Measurements from ENCODE around the gene RSRC2.
"Not testable (repeated sequence)": the region's sequence is repeated elsewhere in the genome, so short reads cannot be mapped to it uniquely, and the experiment has no call there.

RSRC2 gene

GRCh38 chr12:122518908-122519307 is 7.8 kb downstream of the RSRC2 start:
- H3K4me3 ChIP-seq (ENCODE audit: low read depth, low read length), result no peak overlapping the region

DNA sequence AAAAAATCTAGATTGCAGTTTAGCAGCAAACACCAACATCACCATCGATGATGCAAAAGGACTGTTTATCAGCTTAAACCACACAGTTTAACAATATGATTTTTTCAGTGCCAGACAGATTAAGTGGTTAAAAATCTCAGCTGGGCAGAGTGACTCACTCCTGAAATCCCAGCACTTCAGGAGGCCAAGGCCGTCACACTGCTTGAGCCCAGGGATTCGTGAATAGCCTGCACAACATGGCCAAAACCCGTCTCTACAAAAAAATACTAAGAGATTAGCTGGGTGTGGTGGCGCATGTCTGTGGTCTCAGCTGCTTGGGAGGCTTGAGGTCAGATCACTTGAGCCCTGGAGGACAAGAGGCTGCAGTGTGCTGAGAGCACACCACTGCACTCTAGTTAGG is 8.9 kb downstream of the RSRC2 start:
- no peak overlapping the region for H3K4me3 ChIP-seq (ENCODE audit: low read depth, low read length)

DNA sequence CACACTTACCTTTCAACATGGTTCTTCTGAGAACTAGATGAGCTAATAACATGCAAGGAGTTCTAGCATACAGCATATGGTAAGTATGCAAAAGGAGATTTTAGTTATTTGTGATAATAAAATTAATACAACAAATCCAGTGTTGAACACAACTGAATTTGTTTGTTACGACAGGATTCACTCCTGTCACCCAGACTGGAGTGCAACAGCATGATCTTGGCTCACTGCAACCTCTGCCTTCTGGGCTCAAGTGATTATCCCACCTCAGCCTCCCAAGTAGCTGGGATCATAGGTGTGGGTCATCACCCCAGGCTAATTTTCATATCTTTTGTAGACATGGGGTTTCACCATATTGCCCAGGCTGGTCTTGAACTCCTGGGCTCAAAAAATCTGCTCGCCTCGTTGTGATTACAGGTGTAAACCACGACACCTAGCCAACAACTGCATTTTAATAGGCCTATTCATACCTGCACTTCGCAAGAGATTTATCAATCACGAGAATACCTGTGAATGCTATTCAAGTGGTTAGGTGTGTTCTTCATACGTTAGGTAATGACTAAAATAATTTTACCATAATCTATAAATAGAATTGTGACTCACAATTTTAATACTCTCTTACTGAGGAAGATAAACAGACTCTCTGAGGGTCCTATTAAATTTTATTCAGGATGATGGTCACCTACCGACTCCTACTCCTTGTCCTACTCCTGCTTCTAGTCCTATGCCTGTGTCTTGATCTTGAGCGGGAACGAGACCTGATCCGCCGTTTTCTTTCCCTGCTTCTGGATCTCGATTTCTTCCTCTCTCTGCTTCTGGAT is 10.0 kb downstream of the RSRC2 start:
- no peak overlapping the region for H3K4me3 ChIP-seq (ENCODE audit: low read depth, low read length)

DNA sequence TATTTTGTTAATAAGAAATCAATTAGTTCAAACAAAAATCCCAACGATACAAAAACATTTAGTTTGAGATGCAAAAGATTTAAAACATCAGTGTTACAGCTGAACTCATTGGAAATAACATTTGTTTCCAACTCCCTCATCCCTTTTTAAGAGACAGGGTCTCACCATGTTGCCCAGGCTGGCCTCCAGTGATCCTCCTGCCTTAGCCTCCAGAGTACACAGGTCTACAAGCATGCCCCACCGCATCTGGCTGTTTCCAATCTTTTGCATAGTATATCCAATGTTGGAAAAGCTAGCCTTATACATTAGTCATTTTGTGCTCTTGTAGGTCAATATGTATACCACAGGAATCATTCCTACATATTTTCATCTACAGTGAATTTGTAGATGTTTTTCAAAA is 11.5 kb downstream of the RSRC2 start:
- no peak overlapping the region for H3K4me3 ChIP-seq (ENCODE audit: low read depth, low read length)

DNA sequence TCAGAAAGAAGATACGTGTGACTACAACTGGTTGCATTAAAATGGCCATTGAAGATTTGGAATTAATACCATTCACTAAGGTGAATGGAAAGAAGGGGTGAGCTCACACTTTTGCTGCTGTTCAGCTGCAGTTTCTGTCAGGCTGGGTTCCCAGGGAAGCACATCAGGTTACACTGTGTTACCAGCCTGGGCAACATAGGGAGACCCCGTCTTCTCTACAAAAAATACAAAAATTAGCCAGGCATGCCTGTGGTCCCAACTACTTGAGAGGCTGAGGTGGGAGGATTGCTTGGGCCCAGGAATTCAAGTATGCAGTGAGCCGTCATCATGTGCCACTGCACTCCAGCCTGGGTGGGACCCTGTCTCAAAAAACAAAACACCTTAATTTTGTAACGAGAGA is 13.1 kb downstream of the RSRC2 start:
- H3K4me3 ChIP-seq (ENCODE audit: low read depth, low read length), result no peak overlapping the region

- not testable (repeated sequence) for H3K4me3 ChIP-seq (ENCODE audit: low read depth, low read length)
These were observed 13.7 kb downstream of the RSRC2 start for GRCh38 chr12:122513028-122513427.

DNA sequence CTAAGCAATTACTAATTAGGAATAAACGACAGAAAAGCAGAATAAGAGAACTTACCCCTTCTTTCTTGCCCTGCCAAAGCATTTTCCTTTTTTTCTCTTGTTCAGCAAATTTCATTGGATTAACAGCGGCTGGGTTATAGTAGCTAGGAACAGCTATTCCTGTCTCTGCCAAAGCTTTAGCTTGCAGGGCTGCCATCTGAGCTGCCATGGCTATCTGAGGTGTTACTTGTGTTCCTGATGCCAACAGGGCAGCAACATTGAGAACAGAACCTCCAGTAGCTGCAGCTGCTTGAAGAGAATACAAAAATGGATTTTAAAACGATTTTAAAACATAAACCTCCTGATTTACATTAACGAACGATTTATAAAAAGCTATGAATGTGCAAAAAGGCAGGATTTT is 18.6 kb downstream of the RSRC2 start:
- H3K4me3 ChIP-seq (ENCODE audit: low read depth, low read length), result no peak overlapping the region

GRCh38 chr12:122506393-122506938 is 20.3 kb downstream of the RSRC2 start:
- no peak overlapping the region for H3K4me3 ChIP-seq (ENCODE audit: low read depth, low read length)

- no peak overlapping the region for H3K4me3 ChIP-seq (ENCODE audit: low read depth, low read length)
These were observed 21.2 kb downstream of the RSRC2 start for GRCh38 chr12:122505419-122506051.

DNA sequence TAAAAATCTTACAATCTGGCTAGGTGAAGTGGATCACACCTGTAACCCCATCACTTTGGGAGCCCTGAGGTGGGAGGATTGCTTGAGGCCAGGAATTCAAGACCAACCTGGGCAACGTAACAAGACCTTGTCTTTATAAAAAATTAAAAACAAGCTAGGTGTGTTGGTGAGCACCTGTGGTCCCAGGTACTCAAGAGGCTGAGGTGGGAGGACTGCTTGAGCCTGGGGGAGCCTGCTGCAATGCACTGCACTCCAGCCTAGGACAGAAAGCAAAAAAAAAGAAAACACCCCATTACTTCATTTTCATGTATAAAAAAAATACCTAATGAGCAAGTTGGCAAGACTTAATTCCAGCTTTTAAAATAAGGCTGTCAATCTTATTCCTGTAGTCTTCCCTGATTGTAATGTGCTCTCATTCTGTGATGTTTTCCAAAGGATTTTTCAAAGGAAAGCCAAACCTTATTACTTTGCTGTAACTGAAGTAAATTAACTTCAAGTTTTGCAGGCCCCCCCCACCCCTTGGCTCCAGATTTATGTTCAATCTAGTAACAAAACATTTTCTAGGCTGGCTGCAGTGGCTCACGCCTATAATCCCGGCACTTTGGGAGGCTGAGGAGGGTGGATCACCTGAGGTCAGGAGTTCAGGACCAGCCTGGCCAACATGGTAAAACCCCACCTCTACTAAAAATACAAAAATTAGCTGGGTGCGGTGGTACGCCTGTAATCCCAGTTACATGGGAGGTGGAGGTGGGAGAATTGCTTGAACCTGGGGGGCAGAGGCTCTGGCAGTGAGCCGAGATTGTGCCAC is 22.7 kb downstream of the RSRC2 start:
- no peak overlapping the region for H3K4me3 ChIP-seq (ENCODE audit: low read depth, low read length)

- no peak overlapping the region for H3K4me3 ChIP-seq (ENCODE audit: low read depth, low read length)
These were observed 23.5 kb downstream of the RSRC2 start for GRCh38 chr12:122503147-122503751.

- no peak overlapping the region for H3K4me3 ChIP-seq (ENCODE audit: low read depth, low read length)
These were observed 25.2 kb downstream of the RSRC2 start for GRCh38 chr12:122501489-122501989.

DNA sequence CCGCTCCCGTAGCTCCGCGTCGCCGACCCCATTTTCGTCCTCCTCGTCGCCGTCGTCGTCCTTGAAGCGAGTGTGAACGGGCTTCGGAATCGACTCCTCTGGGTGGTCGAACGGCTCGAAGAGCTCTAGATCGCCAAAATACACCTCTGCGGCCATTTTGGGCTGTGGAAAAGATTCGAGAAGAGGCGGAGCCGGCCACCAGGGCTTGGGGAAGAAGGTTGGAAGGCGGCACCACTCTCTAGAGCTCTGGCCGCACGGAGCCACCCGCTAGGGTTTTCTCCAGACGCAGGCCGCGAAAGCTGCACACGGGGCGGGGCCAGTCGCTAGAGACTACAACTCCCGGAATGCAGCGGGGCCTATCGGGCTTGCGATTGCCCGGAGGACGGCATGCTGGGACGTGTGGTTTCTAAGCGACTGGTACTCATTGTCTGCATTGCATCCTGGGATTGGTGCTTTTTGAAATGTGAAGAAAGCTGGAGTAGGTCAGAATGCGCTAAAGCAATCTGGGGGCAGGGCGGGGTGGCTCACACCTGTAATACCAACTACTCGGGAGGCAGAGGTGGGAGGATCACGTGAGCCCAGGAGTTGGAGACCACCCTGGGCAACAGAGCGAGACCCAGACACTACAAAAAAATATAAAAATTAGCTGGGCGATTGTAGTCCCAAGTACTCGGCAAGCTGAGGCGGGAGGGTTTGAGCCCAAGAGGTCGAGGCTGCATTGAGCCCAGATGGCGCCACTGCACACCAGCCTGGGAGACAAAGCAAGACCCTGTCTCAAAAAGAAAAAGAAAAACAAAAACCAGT is 25.8 kb downstream of the RSRC2 start, which contains the start of gene ZCCHC8:
TSS of gene ZCCHC8 (minus strand) at position 248 of the 804 bp plus-strand sequence. CDS start at position 156, 92 bp downstream.
- H3K4me3 ChIP-seq (ENCODE audit: low read depth, low read length), result peak within 1 kb of the TSS; percentile 100

DNA sequence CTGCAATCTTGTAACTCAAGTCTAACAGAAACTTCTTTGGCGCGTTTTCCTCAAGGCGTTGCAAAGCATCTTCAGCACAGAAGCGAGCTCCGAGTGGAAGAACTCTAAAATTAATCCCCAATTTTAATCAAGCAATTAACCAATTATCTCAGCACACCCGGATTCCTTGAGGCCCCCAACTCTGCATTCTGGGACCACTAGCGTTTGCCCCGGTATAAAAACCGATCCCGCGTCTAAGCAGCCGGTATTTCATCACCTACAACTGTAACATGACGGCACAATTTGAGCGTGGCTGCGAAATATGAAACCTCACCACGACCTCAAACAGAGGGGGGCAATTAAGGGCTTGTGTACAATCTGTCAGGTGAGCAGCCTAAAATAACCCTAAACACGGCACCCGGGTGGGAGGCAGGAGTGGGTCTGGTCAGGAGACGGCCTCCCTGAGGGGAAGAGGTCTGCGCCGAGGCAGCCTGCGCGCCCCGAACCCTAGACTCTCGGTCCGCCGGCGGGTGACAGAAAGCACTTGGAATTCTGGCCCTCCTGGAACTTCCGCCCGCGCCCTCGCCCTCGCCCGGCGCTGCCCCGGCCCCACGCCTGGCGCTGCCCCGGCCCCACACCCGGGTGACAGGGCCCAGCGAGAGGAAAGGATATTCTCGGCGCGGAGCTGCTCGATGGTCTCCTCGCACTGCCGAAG is 26.6 kb downstream of the RSRC2 start:
- H3K4me3 ChIP-seq (ENCODE audit: low read depth, low read length), result peak overlapping the region; percentile 100

DNA sequence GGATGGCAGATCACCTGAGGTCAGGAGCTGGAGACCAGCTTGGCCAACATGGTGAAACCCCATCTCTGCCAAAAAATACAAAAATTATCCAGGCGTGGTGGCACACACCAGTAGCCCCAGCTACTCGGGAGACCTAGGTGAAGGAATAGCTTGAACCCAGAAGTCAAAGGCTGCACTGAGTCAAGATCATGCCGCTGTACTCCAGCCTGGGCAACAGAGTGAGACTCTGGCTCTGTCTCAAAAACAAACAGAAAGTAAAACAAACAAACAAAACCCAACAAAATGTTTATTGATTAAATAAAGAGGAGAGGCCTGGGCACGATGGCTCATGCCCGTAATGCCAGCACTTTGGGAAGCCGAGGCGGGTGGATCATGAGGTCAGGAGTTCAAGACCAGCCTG is 31.5 kb downstream of the RSRC2 start:
- no peak overlapping the region for H3K4me3 ChIP-seq (ENCODE audit: low read depth, low read length)

- not testable (repeated sequence) for H3K4me3 ChIP-seq (ENCODE audit: low read depth, low read length)
These were observed 33.5 kb downstream of the RSRC2 start for GRCh38 chr12:122493222-122493621.

DNA sequence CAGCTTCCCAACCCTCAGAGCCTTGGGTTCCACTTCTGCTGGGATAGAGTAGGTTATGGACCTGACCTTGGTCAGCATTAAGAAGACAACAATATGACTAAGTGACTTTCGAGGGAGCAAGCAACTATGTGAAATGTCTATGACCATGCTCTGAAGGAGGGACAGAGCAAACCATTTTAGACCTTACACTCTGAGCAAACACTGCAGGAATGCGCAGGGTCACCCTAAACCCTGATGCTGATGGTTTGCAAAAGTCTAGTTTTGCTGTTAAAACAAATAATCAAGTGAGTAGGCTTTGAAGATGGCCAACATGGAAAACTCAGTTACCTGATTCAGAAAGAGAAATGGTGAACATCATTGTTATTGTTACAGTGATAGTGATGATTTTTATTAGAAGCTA is 34.7 kb downstream of the RSRC2 start:
- no peak overlapping the region for H3K4me3 ChIP-seq (ENCODE audit: low read depth, low read length)

GRCh38 chr12:122489038-122489437 is 37.7 kb downstream of the RSRC2 start:
- no peak overlapping the region for H3K4me3 ChIP-seq (ENCODE audit: low read depth, low read length)

- not testable (repeated sequence) for H3K4me3 ChIP-seq (ENCODE audit: low read depth, low read length)
These were observed 38.9 kb downstream of the RSRC2 start for GRCh38 chr12:122487807-122488206.
